Measurements from ENCODE around the gene METTL26. TPM values are rescaled to one million over a fixed set of nuclear protein-coding genes. Genes with fewer than 3 reads are reported as not detected.

METTL26 gene
- total and polyA plus RNA-seq, 9 of the 15 experiments (the other 6 are each of a cell fraction or from before 2014, with no cell fraction given): 7.3 to 262 (median 80.9) TPM

DNA sequence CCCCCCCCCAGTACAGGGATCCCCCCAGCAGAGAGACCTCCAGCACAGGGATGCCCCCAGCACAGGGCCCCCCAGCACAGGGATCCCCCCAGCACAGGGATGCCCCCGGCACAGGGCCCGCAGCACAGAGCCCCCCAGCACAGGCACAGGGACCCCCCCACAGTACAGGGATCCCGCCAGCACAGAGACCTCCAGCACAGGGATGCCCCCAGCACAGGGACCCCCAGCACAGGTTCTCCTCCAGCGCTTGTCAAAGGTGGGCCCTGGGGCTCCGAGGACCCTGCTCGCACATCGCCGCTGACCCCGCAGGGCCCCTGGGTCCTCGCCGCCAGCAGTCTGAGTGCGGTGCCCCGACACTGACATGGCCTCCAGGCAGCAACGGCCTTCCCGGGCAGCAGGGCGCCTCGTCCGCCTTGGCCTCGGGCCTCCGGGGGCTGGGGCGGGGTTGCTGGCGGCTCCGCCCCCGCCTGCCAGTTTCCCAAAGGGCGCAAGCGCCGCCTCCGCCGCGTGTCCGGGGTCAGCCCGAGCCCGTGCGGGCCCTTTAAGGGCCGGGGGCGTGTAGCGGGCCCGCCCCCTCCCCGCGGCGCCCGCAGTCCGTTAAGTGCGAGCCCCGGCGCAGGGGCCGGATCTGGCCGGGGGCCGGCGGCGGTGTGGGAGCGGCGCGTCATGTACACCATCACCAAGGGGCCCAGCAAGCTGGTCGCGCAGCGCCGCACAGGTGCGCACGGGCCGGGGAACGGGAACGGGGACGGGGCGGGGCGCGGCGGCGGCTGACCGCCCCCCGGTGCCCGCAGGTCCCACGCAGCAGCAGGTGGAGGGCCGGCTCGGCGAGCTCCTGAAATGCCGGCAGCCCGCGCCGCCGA lies 5.5 kb upstream of the METTL26 start, which contains the start of gene MCRIP2:
TSS of gene MCRIP2 (plus strand) at position 503 of the 863 bp plus-strand sequence. CDS start at position 667, 164 bp downstream.
- H3K79me2 ChIP-seq (ENCODE audit: control insufficient read depth, insufficient read depth, low read length): peaks cover 59% of the 10 kb centered on the region
- FAIRE-seq (peak; percentile 77), DNase-seq (ENCODE audit: extremely low read depth in 1 of 4, low spot score in 3 of 4) (peak; percentile 88 to 94 (median 92)), ATAC-seq (peak; percentile 86)
- peaks cover 32% of the 10 kb centered on the region; the same call in 1 of the 3 replicates for H3K36me3 ChIP-seq (ENCODE audit: control insufficient read depth, insufficient read depth, low read length)
- ChIA-PET CTCF (ENCODE audit: low intra/inter-chr PET ratio) (no interaction called here), POLR2A (interaction anchor here (0.8 to 2.3 kb wide), 4 partner anchors 10 to 82 kb away, joined by 3 to 13 read pairs (median 6); no protein-coding TSS in a partner anchor)
- in situ Hi-C loops (cut with MboI) (no loop called here), intact Hi-C loops (cut with micrococcal nuclease) (loop anchor here (1.0 kb wide), 1 partner anchor 51 kb away; the partner anchor contains the start of gene RAB40C)
- H3K9ac ChIP-seq (ENCODE audit: insufficient read depth in 1 of 2, low read depth in 2 of 2, low read length in 2 of 2): peak within 1 kb of the TSS; percentile 91 to 99
- no peaks in the 10 kb centered on the region for H3K9me1 ChIP-seq (ENCODE audit: control insufficient read depth, insufficient read depth, low read length)
- peak within 1 kb of the TSS; percentile 89 for H3K4me3 ChIP-seq
- no TSS peak for BruUV-seq (replicated peaks)
- peak within 1 kb of the TSS; percentile 94 for H3K27ac ChIP-seq (ENCODE audit: extremely low read depth, low read depth, low read length)
- H2AFZ ChIP-seq (ENCODE audit: low read depth, low read length): peak within 1 kb of the TSS; percentile 81
- H4K20me1 ChIP-seq (replicated peaks; ENCODE audit: control insufficient read depth, insufficient read depth, low read length): no peaks in the 10 kb centered on the region
- peaks cover 15 to 81% of the 10 kb centered on the region in 2 experiments; a peak in 4 of 5 replicates for H3K4me1 ChIP-seq (replicated peaks in 1 of 2; ENCODE audit: control insufficient read depth in 2 of 2, insufficient read depth in 2 of 2, low read length in 2 of 2)
- peak within 1 kb of the TSS; percentile 92 for H3K4me2 ChIP-seq (ENCODE audit: insufficient read depth, low read length)
- no peaks in the 10 kb centered on the region for H3K9me3 ChIP-seq (replicated peaks; ENCODE audit: control insufficient read depth, insufficient read depth, low read depth, low read length)
- no peaks in the 10 kb centered on the region for H3K27me3 ChIP-seq (ENCODE audit: control insufficient read depth in 2 of 2, insufficient read depth in 2 of 2, low read length in 2 of 2)
- WGBS (ENCODE audit: insufficient coverage, low coverage, missing lambda C conversion rate): 1% methylated on average over 41 of the region's 81 CpGs
- TF ChIP-seq ATF6 (CRISPR knock-in tag; IDR thresholded peaks at IDR 0.05) (no peak), NEUROD1 (IDR thresholded peaks at IDR 0.05; ENCODE audit: borderline replicate concordance, low read depth, low read length, partially characterized antibody) (peak; percentile 45), EGR1 (conservative IDR thresholded peaks at IDR 0.05) (peak; percentile 88), HMBOX1 (IDR thresholded peaks at IDR 0.05) (no peak), NONO (IDR thresholded peaks at IDR 0.05; ENCODE audit: low read depth in 2 of 2, low read length in 1 of 2) (peak in 1 of 2 experiments; percentile 56; a peak in 2 of 4 replicates), HNRNPLL (IDR thresholded peaks at IDR 0.05; ENCODE audit: low read depth, low read length, poor library complexity, severe bottlenecking) (peak; percentile 49), ZFP30 (CRISPR knock-in tag; IDR thresholded peaks at IDR 0.05; ENCODE audit: borderline replicate concordance) (no peak), SMC3 (conservative IDR thresholded peaks at IDR 0.05; ENCODE audit: insufficient read depth, low read depth, low read length) (no peak), HMGN3 (IDR thresholded peaks at IDR 0.05; ENCODE audit: borderline replicate concordance, extremely low read depth, insufficient read length, low read depth, low read length) (peak; percentile 64), NR4A1 (CRISPR knock-in tag; IDR thresholded peaks at IDR 0.05) (0 out of 2 replicates have a peak, but pooled peaks have one; percentile 32), NR4A1 (tag; IDR thresholded peaks at IDR 0.05) (no peak), KDM5B (IDR thresholded peaks at IDR 0.05; ENCODE audit: insufficient replicate concordance, low read depth, low read length) (peak; percentile 93)
- TF ChIP-seq, protein P1, sequence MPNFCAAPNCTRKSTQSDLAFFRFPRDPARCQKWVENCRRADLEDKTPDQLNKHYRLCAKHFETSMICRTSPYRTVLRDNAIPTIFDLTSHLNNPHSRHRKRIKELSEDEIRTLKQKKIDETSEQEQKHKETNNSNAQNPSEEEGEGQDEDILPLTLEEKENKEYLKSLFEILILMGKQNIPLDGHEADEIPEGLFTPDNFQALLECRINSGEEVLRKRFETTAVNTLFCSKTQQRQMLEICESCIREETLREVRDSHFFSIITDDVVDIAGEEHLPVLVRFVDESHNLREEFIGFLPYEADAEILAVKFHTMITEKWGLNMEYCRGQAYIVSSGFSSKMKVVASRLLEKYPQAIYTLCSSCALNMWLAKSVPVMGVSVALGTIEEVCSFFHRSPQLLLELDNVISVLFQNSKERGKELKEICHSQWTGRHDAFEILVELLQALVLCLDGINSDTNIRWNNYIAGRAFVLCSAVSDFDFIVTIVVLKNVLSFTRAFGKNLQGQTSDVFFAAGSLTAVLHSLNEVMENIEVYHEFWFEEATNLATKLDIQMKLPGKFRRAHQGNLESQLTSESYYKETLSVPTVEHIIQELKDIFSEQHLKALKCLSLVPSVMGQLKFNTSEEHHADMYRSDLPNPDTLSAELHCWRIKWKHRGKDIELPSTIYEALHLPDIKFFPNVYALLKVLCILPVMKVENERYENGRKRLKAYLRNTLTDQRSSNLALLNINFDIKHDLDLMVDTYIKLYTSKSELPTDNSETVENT (CRISPR knock-in tag; IDR thresholded peaks at IDR 0.05): peak; percentile 31; the same call in 1 of the 2 replicates
- TF ChIP-seq, protein P2, sequence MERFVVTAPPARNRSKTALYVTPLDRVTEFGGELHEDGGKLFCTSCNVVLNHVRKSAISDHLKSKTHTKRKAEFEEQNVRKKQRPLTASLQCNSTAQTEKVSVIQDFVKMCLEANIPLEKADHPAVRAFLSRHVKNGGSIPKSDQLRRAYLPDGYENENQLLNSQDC (CRISPR knock-in tag; IDR thresholded peaks at IDR 0.05): no peak
